H7 (cell line): ENCODE results near the gene SCN3B. TPM values are rescaled to one million over a fixed set of nuclear protein-coding genes. Genes with fewer than 3 reads are reported as not detected.

ENCODE experiments used
- DNase-seq: peaks from one replicate; pipeline ENCODE4 v3.0.0; 2012
- H3K27me3 ChIP-seq: 2 replicates; pipeline ENCODE4 v1.6.0; 2011; ENCODE audit warnings: mild to moderate bottlenecking, low read length; ENCODE audit not compliant: control insufficient read depth, insufficient read depth
- H3K36me3 ChIP-seq: replicated peaks from 2 replicates; pipeline ENCODE4 v1.5.1; 2011; ENCODE audit warnings: low read length; ENCODE audit not compliant: control insufficient read depth, insufficient read depth
- H3K4me3 ChIP-seq: 2 replicates; pipeline ENCODE4 v1.5.1; 2011; ENCODE audit warnings: low read depth, mild to moderate bottlenecking, control low read depth, low read length, moderate library complexity; ENCODE audit not compliant: insufficient read depth
- total RNA-seq: library from RNA; depleted of rRNA; stranded (reverse); fragments of >200 nt; shearing (Covaris generic); gene quantifications from 2 replicates; pipeline ENCODE4 v1.2.3, GENCODE V29; 2014

The SCN3B gene
- total RNA-seq, 1 experiment from 2014 or later, result 0.14 TPM

GRCh38 chr11:123597859-123598258 lies 56.6 kb downstream of the SCN3B start:
- Histone ChIP-seq H3K27me3 (no peaks in the 10 kb centered on the region), H3K36me3 (peaks cover 2% of the 10 kb centered on the region), H3K4me3 (no peak overlapping the region)
- no peak for DNase-seq

GRCh38 chr11:123594921-123595320 lies 59.5 kb downstream of the SCN3B start:
- H3K27me3 ChIP-seq, result no peaks in the 10 kb centered on the region
- no peak for DNase-seq
- H3K36me3 ChIP-seq, result no peaks in the 10 kb centered on the region
- no peak overlapping the region for H3K4me3 ChIP-seq

- H3K27me3 ChIP-seq, result no peaks in the 10 kb centered on the region
- no peaks in the 10 kb centered on the region for H3K36me3 ChIP-seq
- DNase-seq, result no peak
- H3K4me3 ChIP-seq, result no peak overlapping the region
These were observed 60.1 kb downstream of the SCN3B start for GRCh38 chr11:123594188-123594901.

GRCh38 chr11:123593570-123593969 lies 60.9 kb downstream of the SCN3B start:
- Histone ChIP-seq H3K4me3 (no peak overlapping the region), H3K36me3 (no peaks in the 10 kb centered on the region), H3K27me3 (no peaks in the 10 kb centered on the region)
- DNase-seq, result no peak

- Histone ChIP-seq H3K36me3 (no peaks in the 10 kb centered on the region), H3K27me3 (no peaks in the 10 kb centered on the region), H3K4me3 (no peak overlapping the region)
- no peak for DNase-seq
These were observed 64.0 kb downstream of the SCN3B start for GRCh38 chr11:123590296-123590912.

GRCh38 chr11:123588864-123589262 lies 65.6 kb downstream of the SCN3B start:
- no peak for DNase-seq
- Histone ChIP-seq H3K36me3 (no peaks in the 10 kb centered on the region), H3K27me3 (no peaks in the 10 kb centered on the region), H3K4me3 (no peak overlapping the region)

- H3K36me3 ChIP-seq, result no peaks in the 10 kb centered on the region
- no peaks in the 10 kb centered on the region for H3K27me3 ChIP-seq
- no peak for DNase-seq
- H3K4me3 ChIP-seq, result no peak overlapping the region
These were observed 66.1 kb downstream of the SCN3B start for GRCh38 chr11:123588117-123588863.

- Histone ChIP-seq H3K4me3 (no peak overlapping the region), H3K36me3 (no peaks in the 10 kb centered on the region), H3K27me3 (no peaks in the 10 kb centered on the region)
- no peak for DNase-seq
These were observed 66.9 kb downstream of the SCN3B start for GRCh38 chr11:123587559-123587958.

GRCh38 chr11:123587044-123587443 lies 67.4 kb downstream of the SCN3B start:
- no peak for DNase-seq
- Histone ChIP-seq H3K27me3 (no peaks in the 10 kb centered on the region), H3K4me3 (no peak overlapping the region), H3K36me3 (no peaks in the 10 kb centered on the region)

- no peaks in the 10 kb centered on the region for H3K27me3 ChIP-seq
- no peaks in the 10 kb centered on the region for H3K36me3 ChIP-seq
- no peak for DNase-seq
- H3K4me3 ChIP-seq, result no peak overlapping the region
These were observed 67.9 kb downstream of the SCN3B start for GRCh38 chr11:123586568-123586967.

- Histone ChIP-seq H3K36me3 (no peaks in the 10 kb centered on the region), H3K4me3 (no peak overlapping the region), H3K27me3 (no peaks in the 10 kb centered on the region)
- no peak for DNase-seq
These were observed 68.7 kb downstream of the SCN3B start for GRCh38 chr11:123585706-123586105.

- Histone ChIP-seq H3K27me3 (no peaks in the 10 kb centered on the region), H3K36me3 (no peaks in the 10 kb centered on the region), H3K4me3 (no peak overlapping the region)
- DNase-seq, result no peak
These were observed 69.2 kb downstream of the SCN3B start for GRCh38 chr11:123585206-123585605.

GRCh38 chr11:123584737-123585136 lies 69.7 kb downstream of the SCN3B start:
- DNase-seq, result no peak
- H3K4me3 ChIP-seq, result no peak overlapping the region
- H3K36me3 ChIP-seq, result no peaks in the 10 kb centered on the region
- no peaks in the 10 kb centered on the region for H3K27me3 ChIP-seq

GRCh38 chr11:123584186-123584585 lies 70.2 kb downstream of the SCN3B start:
- Histone ChIP-seq H3K36me3 (no peaks in the 10 kb centered on the region), H3K4me3 (no peak overlapping the region), H3K27me3 (no peaks in the 10 kb centered on the region)
- DNase-seq, result peak; percentile 79

GRCh38 chr11:123582992-123583504 lies 71.4 kb downstream of the SCN3B start:
- no peak for DNase-seq
- H3K36me3 ChIP-seq, result no peaks in the 10 kb centered on the region
- no peak overlapping the region for H3K4me3 ChIP-seq
- H3K27me3 ChIP-seq, result no peaks in the 10 kb centered on the region
